OCI-LY3 (cell line): ENCODE measurements around the gene SAE1.
A peak's percentile ranks its signal among the peaks of the same experiment; 100 is the strongest.

Experiments
- H2AFZ ChIP-seq: fragments of 200-600, 300-600 bp; shearing (Covaris generic); 2 replicates; pipeline ENCODE4 v1.6.0; 2014; ENCODE audit warnings: antibody characterized with exemption, low read depth, low read length
- H3K27ac ChIP-seq: fragments of 200-600, 300-600 bp; sonication (generic); 2 replicates; pipeline ENCODE4 v1.5.1; 2014; ENCODE audit warnings: mild to moderate bottlenecking, low read length, moderate library complexity, mixed read lengths
- H3K27me3 ChIP-seq: fragments of 200-600, 300-600 bp; sonication (generic); 2 replicates; pipeline ENCODE4 v1.6.1; 2014; ENCODE audit warnings: low read depth, low read length, mixed read lengths
- H3K36me3 ChIP-seq: fragments of 200-600, 300-600 bp; sonication (generic); replicated peaks from 2 replicates; pipeline ENCODE3; 2014; ENCODE audit warnings: low read depth, low read length, mixed read lengths
- H3K4me1 ChIP-seq: fragments of 300-600, 200-600 bp; sonication (generic); 2 replicates; pipeline ENCODE4 v1.6.1; 2014; ENCODE audit warnings: low read length, mixed read lengths
- H3K4me2 ChIP-seq: fragments of 200-600, 300-600 bp; sonication (generic); 2 replicates; pipeline ENCODE4 v1.6.1; 2014; ENCODE audit warnings: low read length, mixed read lengths
- H3K4me3 ChIP-seq: fragments of 300-600, 200-600 bp; sonication (generic); 2 replicates; pipeline ENCODE4 v1.5.1; 2014; ENCODE audit warnings: antibody characterized with exemption, mild to moderate bottlenecking, low read length, moderate library complexity
- H3K79me2 ChIP-seq: fragments of 300-600, 200-600 bp; shearing (Covaris generic); 2 replicates; pipeline ENCODE4 v1.6.1; 2014; ENCODE audit warnings: mild to moderate bottlenecking, low read length, mixed read lengths
- H3K9ac ChIP-seq: fragments of 300-600, 200-600 bp; shearing (Covaris generic); 2 replicates; pipeline ENCODE4 v1.6.0; 2014; ENCODE audit warnings: mild to moderate bottlenecking, low read length, moderate library complexity
- H3K9me3 ChIP-seq: fragments of 200-600, 300-600 bp; shearing (Covaris generic); 2 replicates; pipeline ENCODE4 v1.6.1; 2014; ENCODE audit warnings: low read length, mixed read lengths; ENCODE audit not compliant: insufficient read depth
- H4K20me1 ChIP-seq: fragments of 200-600, 300-600 bp; sonication (generic); 2 replicates; pipeline ENCODE4 v1.6.1; 2016; ENCODE audit warnings: low read length, mixed read lengths; ENCODE audit not compliant: insufficient read depth
- CTCF ChIP-seq: fragments of 200-600, 300-600 bp; sonication (generic); IDR thresholded peaks from 2 replicates; pipeline ENCODE4 v1.5.1; 2014; ENCODE audit warnings: antibody characterized with exemption, low read length, low read depth
- EZH2phosphoT487 ChIP-seq: fragments of 200-600 bp; shearing (Covaris generic); IDR thresholded peaks from 2 replicates; pipeline ENCODE4 v1.6.1; 2018; ENCODE audit warnings: antibody characterized with exemption, mixed run types, low read depth

SAE1 gene

GRCh38 chr19:47107202-47107952 is 23.3 kb upstream of the SAE1 start:
- no peak for TF ChIP-seq CTCF
- no peak for TF ChIP-seq EZH2phosphoT487
- Histone ChIP-seq H3K9me3 (no peaks in the 10 kb centered on the region), H3K79me2 (peaks cover 97% of the 10 kb centered on the region), H3K9ac (no peak overlapping the region), H3K4me3 (no peak overlapping the region), H4K20me1 (peaks cover 25% of the 10 kb centered on the region), H3K4me2 (no peak overlapping the region), H3K36me3 (peaks cover 57% of the 10 kb centered on the region), H3K27me3 (no peaks in the 10 kb centered on the region), H3K4me1 (peaks cover 21% of the 10 kb centered on the region), H2AFZ (no peak overlapping the region), H3K27ac (no peak overlapping the region)

DNA sequence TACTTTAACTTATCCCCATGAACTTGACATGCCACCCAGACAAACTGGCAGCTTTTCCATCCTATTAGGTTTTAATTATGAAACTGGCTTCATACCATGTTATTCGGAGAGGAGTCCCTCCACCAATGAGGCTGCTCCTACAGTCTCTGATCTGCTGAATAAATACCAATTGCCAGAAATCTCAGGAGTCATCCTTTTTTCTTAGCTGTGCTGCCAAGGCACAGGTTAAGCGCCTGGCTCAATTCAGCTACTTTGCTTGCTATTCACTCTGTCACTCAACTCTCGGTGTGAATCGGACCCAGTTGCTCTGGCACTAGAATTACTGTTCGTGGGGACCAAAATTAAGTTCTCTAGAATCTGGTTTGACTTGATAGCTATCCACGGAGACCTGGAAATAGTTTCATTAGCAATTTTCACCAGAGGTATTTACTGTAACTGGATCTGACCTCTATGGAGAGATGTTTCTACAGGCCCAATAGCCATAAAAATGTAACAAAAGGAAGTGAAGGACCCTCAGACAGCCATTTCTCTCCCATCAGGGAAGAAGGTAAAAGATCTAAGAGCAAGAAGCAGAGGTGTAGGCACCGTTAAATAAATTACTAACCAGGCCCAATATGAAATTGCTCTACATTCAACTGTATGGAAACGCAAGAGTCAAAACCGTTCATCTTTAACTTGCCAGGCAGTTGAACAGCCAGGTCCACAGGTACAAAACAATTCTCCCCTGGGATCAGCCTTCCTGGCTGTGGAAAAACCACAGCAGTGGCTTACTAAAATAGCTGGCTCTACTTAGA is 22.5 kb upstream of the SAE1 start:
- Histone ChIP-seq H3K9ac (no peak overlapping the region), H3K27me3 (no peaks in the 10 kb centered on the region)

GRCh38 chr19:47109177-47109540 is 21.5 kb upstream of the SAE1 start:
- Histone ChIP-seq H3K27me3 (no peaks in the 10 kb centered on the region), H3K9me3 (no peaks in the 10 kb centered on the region), H3K27ac (no peak overlapping the region), H2AFZ (no peak overlapping the region), H3K36me3 (peaks cover 55% of the 10 kb centered on the region), H4K20me1 (peaks cover 19% of the 10 kb centered on the region; the same call in 1 of the 2 replicates), H3K4me3 (peak overlapping the region; percentile 89; the same call in 1 of the 2 replicates), H3K9ac (no peak overlapping the region), H3K4me2 (peak overlapping the region; percentile 85), H3K79me2 (peaks cover 79% of the 10 kb centered on the region), H3K4me1 (peaks cover 25% of the 10 kb centered on the region)
- TF ChIP-seq CTCF (no peak), EZH2phosphoT487 (no peak)

More for the DNA sequence above, 22.5 kb upstream of the SAE1 start:
- Histone ChIP-seq H3K4me3 (no peak overlapping the region), H3K36me3 (peaks cover 55% of the 10 kb centered on the region), H4K20me1 (peaks cover 19% of the 10 kb centered on the region; the same call in 1 of the 2 replicates), H3K9me3 (no peaks in the 10 kb centered on the region), H3K79me2 (peaks cover 89% of the 10 kb centered on the region), H3K4me2 (no peak overlapping the region), H2AFZ (no peak overlapping the region), H3K4me1 (peaks cover 21% of the 10 kb centered on the region), H3K27ac (no peak overlapping the region)
- TF ChIP-seq EZH2phosphoT487 (no peak), CTCF (no peak)
